Panc1 (cell line): ENCODE measurements around the gene SLC11A1. TPM values are rescaled to one million over a fixed set of nuclear protein-coding genes. Genes with fewer than 3 reads are reported as not detected.
A peak's percentile ranks its signal among the peaks of the same experiment; 100 is the strongest.

Experiments
- ATAC-seq: fragments of 200-7000 bp; cut with Tn5 transposase; 2 replicates; pipeline ENCODE4 v1.9.1; 2020; ENCODE audit warnings: mild to moderate bottlenecking, moderate library complexity
- BruUV-seq: library from RNA; stranded (reverse); fragments of 400-500 nt; replicated peaks from 2 replicates; lab custom pipeline; 2021; lab: Mats Ljungman, UMichigan
- CTCF ChIA-PET: fragments of 300-600 bp; sonication (Branson Sonifier 250); formaldehyde crosslinking; loops from one replicate; lab custom pipeline; 2022; ENCODE audit warnings: antibody characterized with exemption; lab: Charles Lee
- POLR2A ChIA-PET: fragments of 300-600 bp; sonication (Branson Sonifier 250); formaldehyde crosslinking; loops from one replicate; lab custom pipeline; 2022; ENCODE audit warnings: antibody characterized with exemption; lab: Charles Lee
- DNase-seq: peaks from one replicate; pipeline ENCODE4 v3.0.0-alpha.2; 2010; ENCODE audit warnings: low read depth, low spot score
- H3K27ac ChIP-seq: 2 replicates; pipeline ENCODE4 v1.5.1; 2011; ENCODE audit warnings: mild to moderate bottlenecking, low read length, inconsistent platforms
- H3K27me3 ChIP-seq: fragments of 200-500 bp; sonication (Bioruptor generic); 2 replicates; pipeline ENCODE4 v1.6.0; 2014; ENCODE audit warnings: low read length, inconsistent platforms; ENCODE audit not compliant: control insufficient read depth, insufficient read depth
- H3K36me3 ChIP-seq: fragments of 200-500 bp; sonication (Bioruptor generic); 2 replicates; pipeline ENCODE4 v1.5.1; 2014; ENCODE audit warnings: inconsistent platforms, mild to moderate bottlenecking, low read length, moderate library complexity; ENCODE audit not compliant: control insufficient read depth, insufficient read depth
- H3K4me1 ChIP-seq: 2 replicates; pipeline ENCODE4 v1.5.1; 2011; ENCODE audit warnings: inconsistent platforms, mild to moderate bottlenecking, low read length, moderate library complexity; ENCODE audit not compliant: control insufficient read depth, insufficient read depth
- H3K4me3 ChIP-seq, 2 experiments: 2 replicates each; pipeline ENCODE4 v1.5.1; 2011 to 2012; ENCODE audit warnings: low read depth in 2 of 2, low read length in 2 of 2, mild to moderate bottlenecking in 2 of 2, inconsistent platforms in 1 of 2, moderate library complexity in 1 of 2
- H3K9me3 ChIP-seq: fragments of 200-500 bp; sonication (Bioruptor generic); 2 replicates; pipeline ENCODE4 v1.5.1; 2014; ENCODE audit warnings: low read depth, mild to moderate bottlenecking, inconsistent platforms, low read length, moderate library complexity; ENCODE audit not compliant: control insufficient read depth, insufficient read depth
- SIN3A ChIP-seq: IDR thresholded peaks from 2 replicates; pipeline ENCODE4 v1.6.1; 2012; ENCODE audit warnings: low read depth, mild to moderate bottlenecking, low read length, moderate library complexity, borderline replicate concordance; ENCODE audit not compliant: insufficient read depth
- TCF7L2 ChIP-seq: IDR thresholded peaks from 2 replicates; pipeline ENCODE4 v1.6.1; 2011; ENCODE audit warnings: mild to moderate bottlenecking, low read depth, low read length, inconsistent platforms
- in situ Hi-C: cut with HindIII; loops from 2 replicates; pipeline ENCODE4 v1.10.0; 2016; ENCODE audit warnings: low sequenced_read_pairs, low pct_unique_long_range_greater_than_20kb
- intact Hi-C: fragments of 100-400 bp; cut with micrococcal nuclease; formaldehyde crosslinking; loops from one replicate; pipeline ENCODE4 v1.10.0; 2022; ENCODE audit not compliant: unreplicated experiment
- microRNA-seq: library from miRNA; unstranded; fragments of <30 nt; microRNA quantifications from one replicate; pipeline ENCODE4 v1.1.0, GENCODE V29; 2020; ENCODE audit not compliant: unreplicated experiment
- total RNA-seq: library from RNA; stranded (reverse); gene quantifications from one replicate; pipeline ENCODE4 v1.2.1, GENCODE V29; 2021; ENCODE audit not compliant: unreplicated experiment
- TF ChIP-seq, protein P1 (sequence below), 2 experiments: IDR thresholded peaks; 2 replicates each; pipeline ENCODE4 v1.6.1; 2011 to 2012; ENCODE audit warnings: low read depth in 2 of 2, control low read depth in 1 of 2, low read length in 1 of 2, mild to moderate bottlenecking in 1 of 2, moderate library complexity in 1 of 2; ENCODE audit not compliant: insufficient read depth in 1 of 2

The SLC11A1 gene
- total RNA-seq, 1 experiment from 2014 or later: 0.31 TPM

GRCh38 chr2:218445602-218446001 is 63.5 kb downstream of the SLC11A1 start:
- Histone ChIP-seq H3K36me3 (peaks cover 2% of the 10 kb centered on the region; the same call in 1 of the 2 replicates), H3K9me3 (no peaks in the 10 kb centered on the region), H3K27me3 (no peaks in the 10 kb centered on the region), H3K4me1 (peaks cover 18% of the 10 kb centered on the region), H3K4me3 (no peak overlapping the region), H3K27ac (peak overlapping the region; percentile 57)
- intact Hi-C loops (no loop called here), in situ Hi-C loops (no loop called here)
- no TSS peak for BruUV-seq
- ChIA-PET CTCF (no interaction called here), POLR2A (interaction anchor here (0.5 kb wide), 1 partner anchor 16 kb away, joined by 3 read pairs; no protein-coding TSS in a partner anchor)
- DNase-seq (no peak), ATAC-seq (peak; percentile 41; the same call in 1 of the 2 replicates)
- peak; percentile 87 for TF ChIP-seq TCF7L2
- TF ChIP-seq, protein P1, sequence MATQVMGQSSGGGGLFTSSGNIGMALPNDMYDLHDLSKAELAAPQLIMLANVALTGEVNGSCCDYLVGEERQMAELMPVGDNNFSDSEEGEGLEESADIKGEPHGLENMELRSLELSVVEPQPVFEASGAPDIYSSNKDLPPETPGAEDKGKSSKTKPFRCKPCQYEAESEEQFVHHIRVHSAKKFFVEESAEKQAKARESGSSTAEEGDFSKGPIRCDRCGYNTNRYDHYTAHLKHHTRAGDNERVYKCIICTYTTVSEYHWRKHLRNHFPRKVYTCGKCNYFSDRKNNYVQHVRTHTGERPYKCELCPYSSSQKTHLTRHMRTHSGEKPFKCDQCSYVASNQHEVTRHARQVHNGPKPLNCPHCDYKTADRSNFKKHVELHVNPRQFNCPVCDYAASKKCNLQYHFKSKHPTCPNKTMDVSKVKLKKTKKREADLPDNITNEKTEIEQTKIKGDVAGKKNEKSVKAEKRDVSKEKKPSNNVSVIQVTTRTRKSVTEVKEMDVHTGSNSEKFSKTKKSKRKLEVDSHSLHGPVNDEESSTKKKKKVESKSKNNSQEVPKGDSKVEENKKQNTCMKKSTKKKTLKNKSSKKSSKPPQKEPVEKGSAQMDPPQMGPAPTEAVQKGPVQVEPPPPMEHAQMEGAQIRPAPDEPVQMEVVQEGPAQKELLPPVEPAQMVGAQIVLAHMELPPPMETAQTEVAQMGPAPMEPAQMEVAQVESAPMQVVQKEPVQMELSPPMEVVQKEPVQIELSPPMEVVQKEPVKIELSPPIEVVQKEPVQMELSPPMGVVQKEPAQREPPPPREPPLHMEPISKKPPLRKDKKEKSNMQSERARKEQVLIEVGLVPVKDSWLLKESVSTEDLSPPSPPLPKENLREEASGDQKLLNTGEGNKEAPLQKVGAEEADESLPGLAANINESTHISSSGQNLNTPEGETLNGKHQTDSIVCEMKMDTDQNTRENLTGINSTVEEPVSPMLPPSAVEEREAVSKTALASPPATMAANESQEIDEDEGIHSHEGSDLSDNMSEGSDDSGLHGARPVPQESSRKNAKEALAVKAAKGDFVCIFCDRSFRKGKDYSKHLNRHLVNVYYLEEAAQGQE (IDR thresholded peaks at IDR 0.05; ENCODE audit: insufficient read depth in 1 of 2, low read depth in 2 of 2, low read length in 1 of 2): no peak
- no peak for TF ChIP-seq SIN3A

Small RNA genes lying within 50 kb of the gene (microRNA-seq; reads per million reads assigned to microRNA genes)
- gene MIR26B: 33,445 reads per million, percentile 99 among the genes with 10 or more reads in this experiment
- gene MIR6810: 0.95 reads per million

Other genes starting within 250 kb of the SLC11A1 start
- gene CXCR1, start 215.3 kb upstream of the SLC11A1 start, total RNA-seq: not detected
- gene ARPC2, start 165.1 kb upstream of the SLC11A1 start, total RNA-seq: 248 TPM
- 0.18 TPM for gene GPBAR1, start 121.3 kb upstream of the SLC11A1 start, total RNA-seq
- 103 TPM for gene AAMP, start 112.1 kb upstream of the SLC11A1 start, total RNA-seq
- 49.0 TPM for gene PNKD, start 111.8 kb upstream of the SLC11A1 start, total RNA-seq
- 114 TPM for gene TMBIM1, start 89.8 kb upstream of the SLC11A1 start, total RNA-seq
- 0.18 TPM for gene CATIP, start 25.4 kb upstream of the SLC11A1 start, total RNA-seq
- 128 TPM for gene CTDSP1, start 17.6 kb downstream of the SLC11A1 start, total RNA-seq
- gene VIL1, start 36.9 kb downstream of the SLC11A1 start, total RNA-seq: 0.18 TPM
- gene USP37, start 186.1 kb downstream of the SLC11A1 start, total RNA-seq: 19.2 TPM
- gene CNOT9, start 186.6 kb downstream of the SLC11A1 start, total RNA-seq: 73.0 TPM
- 12.9 TPM for gene PLCD4, start 225.6 kb downstream of the SLC11A1 start, total RNA-seq